Right atrium auricular region (tissue), 2 donors: ENCODE measurements around the gene GLYR1. TPM values are rescaled to one million over a fixed set of nuclear protein-coding genes. Genes with fewer than 3 reads are reported as not detected.

Source experiments
- DNase-seq: peaks from one replicate; pipeline ENCODE4 v3.0.0-alpha.2; 2019; ENCODE audit warnings: low spot score
- H3K27ac ChIP-seq, 2 donors: fragments of 200-600 bp; sonication (generic); 1 replicate in 1 of 2; 2 replicates in 1 of 2; pipeline ENCODE4 v1.5.1; 2016 to 2019
- H3K27me3 ChIP-seq, 2 donors: fragments of 200-600 bp; sonication (generic); one replicate each; pipeline versions ENCODE4 v1.5.1 to v1.6.0; 2017 to 2019
- H3K36me3 ChIP-seq: fragments of 200-600 bp; sonication (generic); one replicate; pipeline ENCODE4 v1.5.1; 2016
- H3K4me1 ChIP-seq, 2 donors: fragments of 200-600 bp; sonication (generic); one replicate each; pipeline versions ENCODE4 v1.5.1 to v1.6.0; 2017 to 2019
- H3K4me3 ChIP-seq, 2 donors: fragments of 200-600 bp; sonication (generic); 1 replicate in 1 of 2; 2 replicates in 1 of 2; pipeline ENCODE4 v1.5.1; 2017 to 2019; ENCODE audit warnings: mild to moderate bottlenecking in 1 of 2, moderate library complexity in 1 of 2
- H3K9me3 ChIP-seq, 2 donors: fragments of 200-600 bp; sonication (generic); one replicate each; pipeline ENCODE4 v1.5.1; 2019
- CTCF ChIP-seq, 2 donors: fragments of 200-600 bp; sonication (generic); IDR thresholded peaks; one replicate each; pipeline ENCODE4 v1.5.1; 2019; ENCODE audit warnings: antibody characterized with exemption in 2 of 2
- total RNA-seq, 2 donors: library from RNA; depleted of rRNA; stranded (reverse); fragments of >200 nt; gene quantifications; one replicate each; pipeline ENCODE4 v1.1.0, GENCODE V29; 2016

Gene GLYR1
- total RNA-seq, 2 donors from 2014 or later, result 37.4 to 39.4 TPM

- DNase-seq, result no peak
- TF ChIP-seq CTCF (IDR thresholded peaks at IDR 0.05), result no peak
- Histone ChIP-seq H3K36me3 (peaks cover 57% of the 10 kb centered on the region), H3K27ac (no peak overlapping the region), H3K9me3 (no peaks in the 10 kb centered on the region), H3K4me3 (no peak overlapping the region), H3K4me1 (peaks cover 0 to 8% of the 10 kb centered on the region in 2 donors), H3K27me3 (no peaks in the 10 kb centered on the region)
Observed at GRCh38 chr16:4869147-4869805, 22.2 kb upstream of the GLYR1 start.

- peaks cover 0 to 13% of the 10 kb centered on the region in 2 donors for H3K4me1 ChIP-seq
- no peak for DNase-seq
- peaks cover 49% of the 10 kb centered on the region for H3K36me3 ChIP-seq
- H3K4me3 ChIP-seq, result no peak overlapping the region
- no peaks in the 10 kb centered on the region for H3K9me3 ChIP-seq
- H3K27ac ChIP-seq, result no peak overlapping the region
- TF ChIP-seq CTCF (IDR thresholded peaks at IDR 0.05), result no peak
- no peaks in the 10 kb centered on the region for H3K27me3 ChIP-seq
Observed at GRCh38 chr16:4868535-4868934, 21.4 kb upstream of the GLYR1 start.

GRCh38 chr16:4868026-4868425 is 20.9 kb upstream of the GLYR1 start:
- Histone ChIP-seq H3K36me3 (peaks cover 44% of the 10 kb centered on the region), H3K4me3 (no peak overlapping the region), H3K4me1 (peaks cover 0 to 18% of the 10 kb centered on the region in 2 donors), H3K27ac (no peak overlapping the region), H3K9me3 (no peaks in the 10 kb centered on the region), H3K27me3 (no peaks in the 10 kb centered on the region)
- no peak for TF ChIP-seq CTCF (IDR thresholded peaks at IDR 0.05)
- DNase-seq, result no peak

- H3K27me3 ChIP-seq, result no peaks in the 10 kb centered on the region
- no peak for TF ChIP-seq CTCF (IDR thresholded peaks at IDR 0.05)
- DNase-seq, result no peak
- H3K27ac ChIP-seq, result no peak overlapping the region
- no peaks in the 10 kb centered on the region for H3K9me3 ChIP-seq
- peaks cover 0 to 25% of the 10 kb centered on the region in 2 donors for H3K4me1 ChIP-seq
- H3K4me3 ChIP-seq, result no peak overlapping the region
- H3K36me3 ChIP-seq, result peaks cover 35% of the 10 kb centered on the region
Observed at GRCh38 chr16:4866586-4866985, 19.5 kb upstream of the GLYR1 start.

- no peak overlapping the region for H3K27ac ChIP-seq
- peaks cover 0 to 32% of the 10 kb centered on the region in 2 donors for H3K4me1 ChIP-seq
- H3K9me3 ChIP-seq, result no peaks in the 10 kb centered on the region
- H3K27me3 ChIP-seq, result no peaks in the 10 kb centered on the region
- no peak overlapping the region for H3K4me3 ChIP-seq
- DNase-seq, result no peak
- peaks cover 35% of the 10 kb centered on the region for H3K36me3 ChIP-seq
- no peak for TF ChIP-seq CTCF (IDR thresholded peaks at IDR 0.05)
Observed at GRCh38 chr16:4865231-4865860, 18.3 kb upstream of the GLYR1 start.
